Upper lobe of left lung (tissue), 4 donors: ENCODE measurements around the gene TOPBP1.

ENCODE experiments used
- POLR2A ChIP-seq, 4 donors: fragments of 450-650 bp; IDR thresholded peaks; one replicate each; pipeline ENCODE4 v1.5.1; 2016 to 2017; ENCODE audit warnings: antibody characterized with exemption in 4 of 4, mild to moderate bottlenecking in 2 of 4
- TF ChIP-seq, protein P1 (sequence below), 6 experiments: fragments of 450-650 bp in 4 of 6; fragments of 200-600 bp in 2 of 6; sonication (generic) in 2 of 6; IDR thresholded peaks; one replicate each; pipeline ENCODE4 v1.5.1; 2016 to 2019; ENCODE audit warnings: antibody characterized with exemption in 6 of 6

DNA sequence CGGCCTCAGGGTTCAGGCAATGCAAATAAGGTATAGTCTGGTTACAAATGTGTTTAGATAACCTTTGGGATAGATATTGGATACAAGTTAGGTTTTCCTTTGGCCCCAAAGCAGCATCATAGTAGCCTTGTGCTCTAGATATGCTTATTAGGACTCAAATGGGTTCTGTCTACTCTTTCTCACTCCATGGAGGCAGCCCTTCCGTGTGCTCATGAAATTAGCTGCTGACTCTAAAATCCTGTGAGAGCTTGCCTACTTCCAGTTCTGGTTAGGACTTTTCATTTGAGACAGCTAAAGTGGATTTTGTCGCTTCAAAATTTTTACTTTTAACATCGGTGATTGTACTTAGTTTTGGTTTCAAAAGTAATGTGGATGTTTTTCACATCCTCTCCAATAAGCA lies 86.7 kb downstream of the TOPBP1 start:
- no peak for TF ChIP-seq POLR2A (IDR thresholded peaks at IDR 0.05)
- TF ChIP-seq, protein P1, sequence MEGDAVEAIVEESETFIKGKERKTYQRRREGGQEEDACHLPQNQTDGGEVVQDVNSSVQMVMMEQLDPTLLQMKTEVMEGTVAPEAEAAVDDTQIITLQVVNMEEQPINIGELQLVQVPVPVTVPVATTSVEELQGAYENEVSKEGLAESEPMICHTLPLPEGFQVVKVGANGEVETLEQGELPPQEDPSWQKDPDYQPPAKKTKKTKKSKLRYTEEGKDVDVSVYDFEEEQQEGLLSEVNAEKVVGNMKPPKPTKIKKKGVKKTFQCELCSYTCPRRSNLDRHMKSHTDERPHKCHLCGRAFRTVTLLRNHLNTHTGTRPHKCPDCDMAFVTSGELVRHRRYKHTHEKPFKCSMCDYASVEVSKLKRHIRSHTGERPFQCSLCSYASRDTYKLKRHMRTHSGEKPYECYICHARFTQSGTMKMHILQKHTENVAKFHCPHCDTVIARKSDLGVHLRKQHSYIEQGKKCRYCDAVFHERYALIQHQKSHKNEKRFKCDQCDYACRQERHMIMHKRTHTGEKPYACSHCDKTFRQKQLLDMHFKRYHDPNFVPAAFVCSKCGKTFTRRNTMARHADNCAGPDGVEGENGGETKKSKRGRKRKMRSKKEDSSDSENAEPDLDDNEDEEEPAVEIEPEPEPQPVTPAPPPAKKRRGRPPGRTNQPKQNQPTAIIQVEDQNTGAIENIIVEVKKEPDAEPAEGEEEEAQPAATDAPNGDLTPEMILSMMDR (IDR thresholded peaks at IDR 0.05): no peak
